Mesenchymal stem cell (in vitro differentiated cells and primary cell): ENCODE data around the gene SCLY.

Experiments
- DNase-seq: peaks from one replicate; pipeline ENCODE4 v3.0.0-alpha.2; 2013
- H2AFZ ChIP-seq: one replicate; pipeline ENCODE4 v1.6.1; 2013; ENCODE audit warnings: low read depth, mild to moderate bottlenecking, control low read depth, inconsistent platforms, low read length, moderate library complexity
- H2AK5ac ChIP-seq: 2 replicates; pipeline ENCODE4 v1.6.1; 2013; ENCODE audit warnings: low read length, moderate library complexity, mild to moderate bottlenecking, inconsistent platforms; ENCODE audit not compliant: severe bottlenecking
- H2BK120ac ChIP-seq: one replicate; pipeline ENCODE4 v1.6.1; 2013; ENCODE audit warnings: low read depth, mild to moderate bottlenecking, inconsistent platforms, low read length, moderate library complexity
- H2BK12ac ChIP-seq, 2 experiments: one replicate each; pipeline ENCODE4 v1.6.1; 2013; ENCODE audit warnings: inconsistent platforms in 2 of 2, low read length in 2 of 2, mild to moderate bottlenecking in 2 of 2, moderate library complexity in 2 of 2, control low read depth in 1 of 2
- H2BK15ac ChIP-seq: one replicate; pipeline ENCODE4 v1.6.1; 2013; ENCODE audit warnings: mild to moderate bottlenecking, low read depth, inconsistent platforms; ENCODE audit not compliant: poor library complexity, severe bottlenecking
- H2BK5ac ChIP-seq: 2 replicates; pipeline ENCODE4 v1.6.1; 2013; ENCODE audit warnings: low read depth, mild to moderate bottlenecking, low read length, control low read depth, inconsistent platforms; ENCODE audit not compliant: poor library complexity, severe bottlenecking
- H3K14ac ChIP-seq, 2 experiments: one replicate each; pipeline ENCODE4 v1.6.1; 2013; ENCODE audit warnings: inconsistent platforms in 2 of 2, low read length in 2 of 2, control low read depth in 1 of 2, mild to moderate bottlenecking in 1 of 2, moderate library complexity in 1 of 2
- H3K18ac ChIP-seq, 2 experiments: one replicate each; pipeline ENCODE4 v1.6.1; 2013; ENCODE audit warnings: inconsistent platforms in 2 of 2, low read length in 2 of 2, control low read depth in 1 of 2, low read depth in 1 of 2, mild to moderate bottlenecking in 1 of 2
- H3K23ac ChIP-seq, 2 experiments: one replicate each; pipeline ENCODE4 v1.6.1; 2013; ENCODE audit warnings: inconsistent platforms in 2 of 2, low read length in 2 of 2, mild to moderate bottlenecking in 2 of 2, moderate library complexity in 2 of 2, control low read depth in 1 of 2
- H3K27ac ChIP-seq: 2 replicates; pipeline ENCODE4 v1.5.1; 2013; ENCODE audit warnings: mild to moderate bottlenecking, moderate library complexity, low read length, control low read depth, inconsistent platforms; ENCODE audit not compliant: poor library complexity, severe bottlenecking
- H3K27me3 ChIP-seq, 2 experiments: 2 replicates each; pipeline versions ENCODE4 v1.6.1 to v1.7.0; 2013; ENCODE audit warnings: low read length in 2 of 2, mild to moderate bottlenecking in 2 of 2, moderate library complexity in 2 of 2, control low read depth in 1 of 2, inconsistent platforms in 1 of 2; ENCODE audit not compliant: control insufficient read depth in 1 of 2, insufficient read depth in 1 of 2
- H3K36me3 ChIP-seq, 2 experiments: 2 replicates each; pipeline versions ENCODE4 v1.6.1 to v1.7.0; 2013; ENCODE audit warnings: low read length in 2 of 2, control low read depth in 1 of 2, inconsistent platforms in 1 of 2, low read depth in 1 of 2, mild to moderate bottlenecking in 1 of 2; ENCODE audit not compliant: insufficient read depth in 2 of 2, control insufficient read depth in 1 of 2
- H3K4ac ChIP-seq, 2 experiments: one replicate each; pipeline ENCODE4 v1.6.1; 2013; ENCODE audit warnings: inconsistent platforms in 2 of 2, low read length in 2 of 2, mild to moderate bottlenecking in 2 of 2, moderate library complexity in 2 of 2, control low read depth in 1 of 2, low read depth in 1 of 2
- H3K4me1 ChIP-seq: 2 replicates; pipeline ENCODE4 v1.6.1; 2013; ENCODE audit warnings: low read depth, low read length, control low read depth; ENCODE audit not compliant: control insufficient read depth, insufficient read depth
- H3K4me2 ChIP-seq: 2 replicates; pipeline ENCODE4 v1.6.1; 2013; ENCODE audit warnings: low read length, mild to moderate bottlenecking, inconsistent platforms; ENCODE audit not compliant: poor library complexity, severe bottlenecking
- H3K4me3 ChIP-seq, 2 experiments: 2 replicates each; pipeline versions ENCODE4 v1.5.1 to v1.7.0; 2013; ENCODE audit warnings: low read length in 2 of 2, mild to moderate bottlenecking in 2 of 2, control low read depth in 1 of 2, low read depth in 1 of 2; ENCODE audit not compliant: insufficient read depth in 1 of 2
- H3K79me1 ChIP-seq: replicated peaks from 2 replicates; pipeline ENCODE4 v1.6.1; 2013; ENCODE audit warnings: mild to moderate bottlenecking, control low read depth, low read length, inconsistent platforms; ENCODE audit not compliant: poor library complexity, severe bottlenecking
- H3K9ac ChIP-seq: 2 replicates; pipeline ENCODE4 v1.7.0; 2013; ENCODE audit warnings: mild to moderate bottlenecking, low read length, moderate library complexity
- H3K9me3 ChIP-seq: 2 replicates; pipeline ENCODE4 v1.7.0; 2013; ENCODE audit warnings: mild to moderate bottlenecking, low read length; ENCODE audit not compliant: control insufficient read depth
- H4K8ac ChIP-seq: one replicate; pipeline ENCODE4 v1.6.1; 2013; ENCODE audit warnings: inconsistent platforms, mild to moderate bottlenecking, low read length, moderate library complexity
- H4K91ac ChIP-seq: one replicate; pipeline ENCODE4 v1.6.1; 2013; ENCODE audit warnings: mild to moderate bottlenecking, low read length, inconsistent platforms
- WGBS: methylation state at CpG from one replicate; pipeline ENCODE4 v1.1.7; 2013; ENCODE audit warnings: mixed read lengths; 5-methylcytosine and 5-hydroxymethylcytosine counted together

Gene SCLY

DNA sequence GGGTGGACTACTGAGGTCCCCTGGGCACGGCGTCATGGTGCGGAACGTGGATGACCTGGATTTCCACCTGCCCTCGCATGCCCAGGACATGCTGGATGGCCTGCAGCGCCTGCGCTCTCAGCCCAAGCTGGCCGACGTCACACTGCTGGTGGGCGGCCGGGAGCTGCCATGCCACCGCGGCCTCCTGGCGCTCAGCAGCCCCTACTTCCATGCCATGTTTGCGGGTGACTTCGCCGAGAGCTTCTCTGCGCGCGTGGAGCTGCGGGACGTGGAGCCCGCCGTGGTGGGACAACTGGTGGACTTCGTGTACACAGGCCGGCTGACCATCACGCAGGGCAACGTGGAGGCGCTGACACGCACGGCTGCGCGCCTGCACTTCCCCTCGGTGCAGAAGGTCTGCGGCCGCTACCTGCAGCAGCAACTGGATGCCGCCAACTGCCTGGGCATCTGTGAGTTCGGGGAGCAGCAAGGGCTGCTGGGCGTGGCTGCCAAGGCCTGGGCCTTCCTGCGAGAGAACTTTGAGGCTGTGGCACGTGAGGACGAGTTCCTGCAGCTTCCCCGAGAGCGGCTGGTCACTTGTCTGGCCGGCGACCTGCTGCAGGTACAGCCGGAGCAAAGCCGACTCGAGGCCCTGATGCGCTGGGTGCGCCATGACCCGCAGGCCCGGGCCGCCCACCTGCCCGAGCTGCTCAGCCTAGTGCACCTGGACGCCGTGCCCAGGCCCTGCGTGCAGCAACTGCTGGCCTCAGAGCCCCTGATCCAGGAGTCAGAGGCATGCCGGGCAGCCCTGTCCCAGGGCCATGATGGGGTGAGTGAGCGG lies 80.1 kb downstream of the SCLY start:
- Histone ChIP-seq H3K27me3 (no peaks in the 10 kb centered on the region), H3K14ac (no peak overlapping the region), H2BK12ac (no peak overlapping the region), H3K18ac (no peak overlapping the region), H3K27ac (no peak overlapping the region), H4K8ac (no peak overlapping the region), H3K4me2 (no peak overlapping the region), H3K4me3 (no peak overlapping the region), H2BK5ac (no peak overlapping the region), H2AFZ (no peak overlapping the region), H3K23ac (no peak overlapping the region), H2BK120ac (no peak overlapping the region), H3K9ac (no peak overlapping the region), H3K4me1 (peaks cover 44% of the 10 kb centered on the region), H3K4ac (no peak overlapping the region), H3K9me3 (no peaks in the 10 kb centered on the region), H4K91ac (peak overlapping the region; percentile 6), H3K36me3 (no peaks in the 10 kb centered on the region), H2AK5ac (no peak overlapping the region), H3K79me1 (no peaks in the 10 kb centered on the region), H2BK15ac (no peak overlapping the region)
- 95% methylated on average over 60 of the region's 60 CpGs for WGBS
- DNase-seq = no peak

DNA sequence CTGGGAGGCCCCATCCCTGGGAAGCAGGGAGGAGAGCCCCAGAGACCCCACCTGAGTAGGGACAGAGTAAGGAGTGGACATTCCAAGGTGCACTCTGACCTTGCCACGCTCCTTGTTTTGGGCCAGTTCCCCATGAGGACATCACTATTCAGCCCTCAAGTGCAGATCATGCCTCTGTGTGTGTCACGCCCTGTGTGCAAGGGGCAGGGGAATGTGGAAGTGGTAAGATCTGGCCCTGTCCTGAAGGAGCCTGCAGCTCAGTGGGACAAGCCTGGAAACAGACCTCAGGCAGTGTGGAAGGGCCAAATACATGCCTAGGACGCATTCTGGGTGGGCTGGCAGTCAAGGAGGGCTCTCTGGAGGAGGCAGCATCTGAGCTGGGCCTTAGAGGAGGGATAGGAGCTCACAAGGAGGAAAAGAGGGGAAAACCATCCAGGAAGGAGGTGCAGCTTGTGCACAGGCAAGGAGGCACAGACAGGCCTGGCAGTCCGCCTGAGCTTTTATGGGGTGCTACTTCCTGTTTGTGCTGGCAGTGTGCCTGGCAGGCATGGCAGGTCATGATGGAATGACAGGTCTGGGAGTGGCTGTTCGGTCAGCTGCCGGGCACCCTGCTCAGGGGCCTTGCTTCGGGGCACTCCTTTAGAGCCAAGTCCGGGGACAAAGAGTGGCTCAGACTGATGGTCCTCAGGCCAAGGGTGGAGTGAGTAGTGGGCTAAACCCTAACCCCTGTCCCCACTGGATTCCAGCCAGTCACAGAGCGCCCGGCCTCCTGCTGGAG lies 80.9 kb downstream of the SCLY start:
- Histone ChIP-seq H3K14ac (peak overlapping the region in 1 of 2 experiments; percentile 23), H3K27ac (no peak overlapping the region), H2AK5ac (peak overlapping the region; percentile 19), H2AFZ (peak overlapping the region; percentile 21), H3K4me1 (peaks cover 44% of the 10 kb centered on the region), H3K4ac (no peak overlapping the region), H3K36me3 (no peaks in the 10 kb centered on the region), H2BK12ac (peak overlapping the region in 1 of 2 experiments; percentile 46), H2BK120ac (no peak overlapping the region), H3K27me3 (no peaks in the 10 kb centered on the region), H3K4me3 (no peak overlapping the region), H3K18ac (peak overlapping the region in 1 of 2 experiments; percentile 25), H2BK5ac (no peak overlapping the region), H3K4me2 (no peak overlapping the region), H4K8ac (peak overlapping the region; percentile 31), H3K9ac (no peak overlapping the region), H2BK15ac (no peak overlapping the region), H3K9me3 (no peaks in the 10 kb centered on the region), H3K79me1 (no peaks in the 10 kb centered on the region), H3K23ac (no peak overlapping the region), H4K91ac (peak overlapping the region; percentile 30)
- DNase-seq = no peak
- WGBS = 75% methylated on average over 8 of the region's 10 CpGs

- no peak overlapping the region for H2BK120ac ChIP-seq
- 91% methylated on average over 28 of the region's 30 CpGs for WGBS
- DNase-seq = no peak
Observed at GRCh38 chr2:238142382-238143205, 81.8 kb downstream of the SCLY start.

More at GRCh38 chr2:238142382-238143205, 81.8 kb downstream of the SCLY start:
- no peaks in the 10 kb centered on the region for H3K36me3 ChIP-seq
- H2BK5ac ChIP-seq = no peak overlapping the region
- H3K18ac ChIP-seq = peak overlapping the region in 1 of 2 experiments; percentile 54
- H3K27me3 ChIP-seq = no peaks in the 10 kb centered on the region
- no peaks in the 10 kb centered on the region for H3K79me1 ChIP-seq
- H2AK5ac ChIP-seq = peak overlapping the region; percentile 19
- no peak overlapping the region for H3K4me2 ChIP-seq
- H3K4ac ChIP-seq = no peak overlapping the region
- H3K4me1 ChIP-seq = peaks cover 47% of the 10 kb centered on the region
- H3K9ac ChIP-seq = no peak overlapping the region
- H4K91ac ChIP-seq = no peak overlapping the region
- H4K8ac ChIP-seq = no peak overlapping the region
- no peak overlapping the region for H2AFZ ChIP-seq
- H3K4me3 ChIP-seq = no peak overlapping the region
- H3K27ac ChIP-seq = no peak overlapping the region
- no peak overlapping the region for H3K23ac ChIP-seq
- no peak overlapping the region for H2BK15ac ChIP-seq
- peak overlapping the region in 1 of 2 experiments; percentile 17 for H2BK12ac ChIP-seq
- peak overlapping the region in 1 of 2 experiments; percentile 51 for H3K14ac ChIP-seq
- no peaks in the 10 kb centered on the region for H3K9me3 ChIP-seq
